Measurements from ENCODE around the gene OCA2.

DNA sequence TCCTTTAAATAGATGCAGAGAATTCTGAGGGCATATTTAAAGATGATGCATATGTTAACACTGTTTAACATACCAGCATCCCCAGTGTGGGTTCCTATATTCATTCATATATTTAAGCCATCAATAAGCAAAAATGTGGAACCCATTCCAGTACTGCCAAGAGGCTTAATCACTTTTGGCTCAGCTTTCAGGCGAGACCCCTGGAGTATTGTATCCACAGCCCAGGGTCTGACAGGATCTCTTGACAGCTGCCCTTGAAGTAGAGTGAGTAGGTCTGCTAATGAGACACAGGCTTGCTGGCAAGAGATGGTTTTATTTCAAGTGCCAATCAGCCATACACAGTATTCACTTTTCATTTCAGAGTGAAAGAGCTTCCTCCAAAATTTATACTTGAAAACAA lies 367.3 kb downstream of the OCA2 start:
- TF ChIP-seq, protein P1, sequence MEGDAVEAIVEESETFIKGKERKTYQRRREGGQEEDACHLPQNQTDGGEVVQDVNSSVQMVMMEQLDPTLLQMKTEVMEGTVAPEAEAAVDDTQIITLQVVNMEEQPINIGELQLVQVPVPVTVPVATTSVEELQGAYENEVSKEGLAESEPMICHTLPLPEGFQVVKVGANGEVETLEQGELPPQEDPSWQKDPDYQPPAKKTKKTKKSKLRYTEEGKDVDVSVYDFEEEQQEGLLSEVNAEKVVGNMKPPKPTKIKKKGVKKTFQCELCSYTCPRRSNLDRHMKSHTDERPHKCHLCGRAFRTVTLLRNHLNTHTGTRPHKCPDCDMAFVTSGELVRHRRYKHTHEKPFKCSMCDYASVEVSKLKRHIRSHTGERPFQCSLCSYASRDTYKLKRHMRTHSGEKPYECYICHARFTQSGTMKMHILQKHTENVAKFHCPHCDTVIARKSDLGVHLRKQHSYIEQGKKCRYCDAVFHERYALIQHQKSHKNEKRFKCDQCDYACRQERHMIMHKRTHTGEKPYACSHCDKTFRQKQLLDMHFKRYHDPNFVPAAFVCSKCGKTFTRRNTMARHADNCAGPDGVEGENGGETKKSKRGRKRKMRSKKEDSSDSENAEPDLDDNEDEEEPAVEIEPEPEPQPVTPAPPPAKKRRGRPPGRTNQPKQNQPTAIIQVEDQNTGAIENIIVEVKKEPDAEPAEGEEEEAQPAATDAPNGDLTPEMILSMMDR (conservative IDR thresholded peaks at IDR 0.05; ENCODE audit: low read length) = no peak
- TF ChIP-seq EZH2phosphoT487 (IDR thresholded peaks at IDR 0.05; ENCODE audit: borderline replicate concordance, low read depth, low read length) = no peak
